Uterus (tissue), 2 donors: ENCODE data around the gene CFDP1.

Experiments
- CTCF ChIP-seq, 4 experiments: fragments of 200-600 bp in 2 of 4; fragments of 450-650 bp in 2 of 4; sonication (generic) in 2 of 4; IDR thresholded peaks; one replicate each; pipeline ENCODE4 v1.5.1; 2016 to 2019; ENCODE audit warnings: antibody characterized with exemption in 4 of 4, mild to moderate bottlenecking in 2 of 4, moderate library complexity in 1 of 4
- POLR2A ChIP-seq, 2 donors: fragments of 450-650 bp; IDR thresholded peaks; one replicate each; pipeline ENCODE4 v1.6.1; 2016; ENCODE audit warnings: antibody characterized with exemption in 2 of 2, mild to moderate bottlenecking in 1 of 2, moderate library complexity in 1 of 2

- no peak for TF ChIP-seq CTCF (IDR thresholded peaks at IDR 0.05)
- no peak for TF ChIP-seq POLR2A (IDR thresholded peaks at IDR 0.05)
Observed at GRCh38 chr16:75458439-75458838, 25.1 kb upstream of the CFDP1 start.
